Embryonic facial prominence (tissue), 1 donor: ENCODE measurements around the gene ADA.
"Not testable (repeated sequence)": the region's sequence is repeated elsewhere in the genome, so short reads cannot be mapped to it uniquely, and the experiment has no call there.

Experiments
- DNase-seq: peaks from one replicate; pipeline ENCODE4 v3.0.0-alpha.2; 2016; ENCODE audit errors: extremely low spot score

ADA gene

DNA sequence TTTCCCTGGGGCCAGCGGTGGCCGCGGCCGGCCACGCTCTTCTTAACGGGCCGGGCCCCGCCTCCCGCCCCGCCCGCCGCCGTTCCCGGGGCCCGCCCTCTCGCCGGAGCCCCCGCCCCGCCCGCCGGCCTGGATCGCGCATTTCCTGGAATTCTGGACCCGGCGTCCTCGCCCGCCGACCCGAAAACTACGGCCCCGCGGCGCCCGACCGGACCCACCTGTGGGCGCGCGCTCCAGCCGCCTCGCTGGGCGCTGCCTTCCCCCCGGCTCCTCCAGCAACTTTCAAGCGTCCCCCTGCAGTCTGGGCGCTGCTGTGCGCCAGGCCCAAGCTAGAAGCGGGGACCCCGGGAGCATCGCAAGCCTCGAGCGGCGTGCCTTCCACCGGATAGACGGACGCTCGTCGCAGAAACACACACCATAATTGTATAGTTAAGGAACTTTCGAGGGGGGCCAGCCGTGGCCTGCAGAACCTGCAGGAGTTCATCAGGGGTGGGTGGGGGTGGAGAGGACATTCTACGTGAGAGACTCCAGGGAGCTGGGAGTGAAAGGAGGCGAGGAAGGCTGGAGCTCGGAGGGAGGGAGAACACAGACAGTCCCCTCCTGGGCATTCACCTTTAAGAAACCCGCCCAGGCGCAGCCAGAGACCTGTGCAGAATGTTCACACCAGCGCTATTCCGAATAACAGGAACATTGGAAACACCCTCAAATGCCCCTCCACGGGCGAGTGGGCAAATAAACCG is at the start of gene ADA:
TSS of gene ADA (minus strand) at position 16 of the 740 bp plus-strand sequence. CDS start 92 bp downstream, outside the sequence.
- no peak for DNase-seq

- no peak for DNase-seq
Measured at GRCh38 chr20:44700306-44700705, 48.8 kb upstream of the ADA start.

- no peak for DNase-seq
Measured at GRCh38 chr20:44698351-44698750, 46.9 kb upstream of the ADA start.

DNA sequence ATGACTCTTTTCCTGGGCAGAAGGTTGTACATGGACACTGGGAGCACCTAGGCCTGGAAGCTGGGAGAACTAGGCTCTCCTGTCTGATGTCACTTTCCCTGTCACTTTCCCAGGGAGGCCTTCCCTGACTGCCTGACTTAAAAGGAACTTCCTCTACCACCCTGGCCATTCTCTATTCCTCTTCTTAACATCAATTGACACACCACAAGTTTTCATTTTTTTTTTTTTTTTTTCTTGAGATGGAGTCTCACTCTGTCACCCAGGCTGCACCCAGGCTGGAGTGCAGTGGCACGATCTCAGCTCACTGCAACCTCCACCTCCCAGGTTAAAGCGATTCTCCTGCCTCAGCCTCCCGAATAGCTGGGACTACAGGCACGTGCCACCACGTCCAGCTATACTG is 45.5 kb upstream of the ADA start:
- not testable (repeated sequence) for DNase-seq

DNA sequence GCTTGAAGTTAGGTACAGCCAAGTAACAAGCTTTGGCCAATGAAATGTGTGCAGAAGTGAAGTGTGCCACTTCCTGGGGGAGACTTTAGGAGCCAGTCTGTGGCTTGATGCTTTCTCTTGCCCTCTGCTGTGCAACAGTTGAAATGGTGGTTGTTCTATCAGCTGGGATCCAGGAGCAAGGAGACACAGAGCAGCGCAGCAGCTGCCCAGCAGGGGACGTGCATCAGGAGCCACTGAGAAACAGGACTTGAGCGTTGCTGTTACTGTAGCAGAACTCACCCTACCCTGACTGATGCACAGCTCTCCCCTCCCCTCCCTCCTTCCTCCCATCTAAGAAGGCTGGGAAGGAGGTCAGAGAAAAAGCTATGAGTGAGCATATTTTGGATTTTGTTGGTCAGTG is 44.8 kb upstream of the ADA start:
- no peak for DNase-seq

DNA sequence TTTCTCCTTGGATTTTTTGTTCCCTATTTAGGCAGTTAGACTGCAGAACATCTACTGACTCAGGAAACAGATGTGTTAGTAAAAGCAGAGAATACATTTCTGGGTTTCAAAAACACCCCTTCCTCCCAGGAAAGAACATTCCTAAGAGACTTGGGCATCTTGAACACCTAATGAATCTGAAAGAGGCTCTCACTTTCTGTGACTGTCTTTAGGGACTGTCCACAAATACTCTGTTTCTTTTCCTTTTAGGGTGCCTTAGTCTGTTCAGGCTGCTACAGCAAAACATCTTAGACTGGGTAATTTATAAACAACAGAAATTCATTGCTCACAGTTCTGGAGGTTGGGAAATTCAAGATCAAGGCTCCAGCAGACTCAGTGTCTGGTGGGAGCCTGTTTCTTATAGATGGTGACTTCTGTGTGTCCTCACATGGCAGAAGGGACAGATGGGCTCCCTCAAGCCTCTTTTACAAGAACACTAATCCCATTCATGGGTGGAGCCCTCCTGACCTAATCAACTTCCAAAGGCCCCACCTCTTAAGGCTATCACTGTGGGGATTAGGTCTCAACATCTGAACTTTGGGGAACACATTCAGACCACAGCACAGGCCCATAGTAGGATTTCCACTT is 44.3 kb upstream of the ADA start:
- DNase-seq: no peak

- no peak for DNase-seq
Measured at GRCh38 chr20:44695295-44695673, 43.8 kb upstream of the ADA start.

GRCh38 chr20:44694159-44694558 is 42.7 kb upstream of the ADA start:
- DNase-seq: no peak

GRCh38 chr20:44693627-44694026 is 42.1 kb upstream of the ADA start:
- DNase-seq: no peak

GRCh38 chr20:44692932-44693480 is 41.5 kb upstream of the ADA start:
- DNase-seq: no peak

GRCh38 chr20:44691424-44692423 is 40.2 kb upstream of the ADA start:
- DNase-seq: no peak

GRCh38 chr20:44690781-44691423 is 39.4 kb upstream of the ADA start:
- DNase-seq: no peak

DNA sequence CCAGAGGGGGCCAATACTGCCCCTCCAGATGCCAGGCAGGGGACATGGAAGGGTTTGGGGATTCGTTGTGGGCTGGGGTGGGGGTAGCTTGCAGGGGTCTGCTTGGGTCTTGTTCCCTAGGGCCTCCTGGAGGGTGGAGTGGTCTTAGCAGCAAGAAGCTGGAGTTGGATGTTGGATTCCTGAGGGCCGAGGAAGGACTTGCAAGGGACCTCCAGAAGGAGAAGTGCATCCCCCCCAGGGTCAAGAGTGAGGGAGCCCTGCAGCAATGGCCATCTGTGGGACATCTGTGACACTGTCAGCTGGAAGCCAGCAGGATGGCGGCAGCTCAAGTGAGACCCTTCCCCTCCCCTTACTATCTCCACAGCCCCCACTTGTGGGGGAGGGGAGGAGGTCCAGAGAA is 38.3 kb upstream of the ADA start:
- no peak for DNase-seq

DNA sequence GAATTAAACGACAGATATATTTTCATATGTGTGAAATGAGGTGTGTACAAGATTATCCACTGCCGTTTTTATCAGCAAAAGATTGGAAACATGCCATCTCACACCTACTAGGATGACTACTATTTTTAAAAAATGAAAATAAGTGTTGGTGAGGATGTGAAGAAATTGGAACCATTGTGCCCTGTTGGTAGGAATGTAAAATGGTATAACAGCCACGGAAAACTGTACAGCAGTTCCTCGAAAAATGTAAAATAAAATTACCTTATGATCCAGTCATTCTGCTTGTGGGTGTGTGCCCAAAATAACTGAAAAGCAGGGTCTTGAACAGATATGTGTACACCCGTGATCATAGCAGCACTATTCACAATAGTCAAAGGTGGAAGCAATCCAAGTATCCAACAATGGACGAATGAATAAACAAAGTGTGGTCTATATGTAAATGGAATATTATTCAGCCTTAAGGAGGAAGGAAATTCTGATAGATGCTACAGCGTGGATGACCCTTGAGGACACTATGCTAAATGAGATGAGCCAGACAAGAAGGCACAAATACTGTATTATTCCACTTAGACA is 36.6 kb upstream of the ADA start:
- no peak for DNase-seq

DNA sequence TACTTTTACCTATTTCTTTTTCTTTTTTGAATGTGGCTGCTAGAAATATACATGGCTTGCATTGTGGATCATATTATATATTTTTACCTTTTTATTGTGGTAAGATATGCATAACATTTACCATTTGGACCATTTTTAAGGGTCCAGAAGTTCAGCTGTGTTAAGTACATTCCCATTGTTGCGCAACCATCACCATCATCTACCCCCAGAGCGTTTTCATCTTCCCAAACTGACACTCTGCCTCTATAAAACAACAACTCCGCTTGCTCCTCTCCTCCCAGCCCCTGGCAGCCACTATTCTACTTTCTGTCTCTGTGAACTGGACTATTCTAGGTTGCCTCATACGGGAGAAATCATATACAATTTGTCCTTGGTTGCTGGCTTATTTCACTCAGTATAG is 35.4 kb upstream of the ADA start:
- DNase-seq: no peak

- no peak for DNase-seq
Measured at GRCh38 chr20:44684047-44684967, 32.8 kb upstream of the ADA start.

DNA sequence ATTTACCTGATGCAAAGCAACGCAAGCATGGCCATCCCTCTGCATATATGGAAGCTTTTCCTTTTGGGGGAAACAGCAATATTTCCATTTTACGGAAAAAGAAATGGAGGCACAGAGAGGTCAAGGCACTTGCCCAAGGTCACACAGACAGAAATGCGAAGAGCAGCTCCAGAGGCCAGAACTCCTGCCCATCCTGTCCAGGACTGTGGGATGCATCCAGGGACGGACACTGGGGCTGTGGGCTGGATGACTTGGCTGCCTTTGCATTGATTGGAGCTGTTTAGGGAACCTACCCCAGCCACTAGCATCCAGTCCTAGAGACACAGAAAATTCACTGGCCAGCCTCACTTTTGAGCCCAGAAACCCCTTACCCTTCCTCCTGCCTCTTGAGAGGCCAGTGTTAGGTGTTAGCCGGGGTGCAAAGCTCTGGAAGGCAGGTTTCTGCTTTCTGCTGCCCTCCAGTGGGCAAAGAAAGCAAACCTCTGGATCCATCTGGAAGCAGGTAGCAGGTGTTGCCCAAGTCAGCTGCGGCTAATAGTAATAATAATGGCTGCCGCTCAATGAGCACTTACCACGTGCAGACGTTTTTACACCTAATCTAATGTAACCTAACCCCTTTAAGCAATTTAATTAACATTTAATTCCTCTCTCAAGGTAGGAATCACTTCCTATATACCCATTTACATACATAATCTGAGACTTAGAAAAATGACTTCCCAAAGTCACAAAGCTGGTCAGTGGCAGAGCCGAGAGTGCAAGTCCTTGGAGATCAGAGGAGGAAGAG is 32.0 kb upstream of the ADA start:
- DNase-seq: no peak

- no peak for DNase-seq
Measured at GRCh38 chr20:44681796-44682566, 30.5 kb upstream of the ADA start.
